Skin epidermis (tissue), 12 donors: ENCODE data around the gene CD36.

Experiments
- H3K27ac ChIP-seq, 21 experiments: fragments of 200-600 bp; sonication (generic) in 11 of 21; one replicate each; pipeline ENCODE4 v1.5.0; 2020; ENCODE audit warnings: mild to moderate bottlenecking in 3 of 21, inconsistent platforms in 2 of 21, moderate library complexity in 2 of 21
- H3K4me3 ChIP-seq, 7 experiments: fragments of 200-600 bp; sonication (generic) in 2 of 7; one replicate each; pipeline ENCODE4 v1.5.0; 2020; ENCODE audit warnings: inconsistent platforms in 2 of 7, mild to moderate bottlenecking in 2 of 7, moderate library complexity in 1 of 7

CD36 gene

GRCh38 chr7:80681272-80681885, 42.9 kb downstream of the CD36 start:
- no peak overlapping the region for H3K4me3 ChIP-seq
- H3K27ac ChIP-seq: no peak overlapping the region

- H3K4me3 ChIP-seq: no peak overlapping the region
- H3K27ac ChIP-seq: no peak overlapping the region
Observed at GRCh38 chr7:80682744-80683143, 44.3 kb downstream of the CD36 start.

GRCh38 chr7:80686576-80686975, 48.1 kb downstream of the CD36 start:
- H3K4me3 ChIP-seq: no peak overlapping the region

GRCh38 chr7:80699045-80699638, 60.7 kb downstream of the CD36 start:
- Histone ChIP-seq H3K27ac (no peak overlapping the region), H3K4me3 (no peak overlapping the region)

More at GRCh38 chr7:80686576-80686975, 48.1 kb downstream of the CD36 start:
- H3K27ac ChIP-seq: no peak overlapping the region

GRCh38 chr7:80699721-80700256, 61.3 kb downstream of the CD36 start:
- Histone ChIP-seq H3K27ac (no peak overlapping the region), H3K4me3 (no peak overlapping the region)

GRCh38 chr7:80703272-80703671, 64.8 kb downstream of the CD36 start:
- no peak overlapping the region for H3K4me3 ChIP-seq
- H3K27ac ChIP-seq: no peak overlapping the region

GRCh38 chr7:80705130-80705781, 66.8 kb downstream of the CD36 start:
- Histone ChIP-seq H3K27ac (no peak overlapping the region), H3K4me3 (no peak overlapping the region)

GRCh38 chr7:80707318-80707717, 68.9 kb downstream of the CD36 start:
- H3K27ac ChIP-seq: no peak overlapping the region
- no peak overlapping the region for H3K4me3 ChIP-seq

GRCh38 chr7:80708123-80708522, 69.7 kb downstream of the CD36 start:
- Histone ChIP-seq H3K27ac (no peak overlapping the region), H3K4me3 (no peak overlapping the region)

- Histone ChIP-seq H3K27ac (no peak overlapping the region), H3K4me3 (no peak overlapping the region)
Observed at GRCh38 chr7:80711531-80711930, 73.1 kb downstream of the CD36 start.

- no peak overlapping the region for H3K27ac ChIP-seq
Observed at GRCh38 chr7:80719261-80719660, 80.8 kb downstream of the CD36 start.

GRCh38 chr7:80720146-80720545, 81.7 kb downstream of the CD36 start:
- no peak overlapping the region for H3K4me3 ChIP-seq
- no peak overlapping the region for H3K27ac ChIP-seq

More at GRCh38 chr7:80719261-80719660, 80.8 kb downstream of the CD36 start:
- H3K4me3 ChIP-seq: no peak overlapping the region

- peak overlapping the region in 16 of 21 experiments; percentile 25 to 86 (median 62) for H3K27ac ChIP-seq
- no peak overlapping the region for H3K4me3 ChIP-seq
Observed at GRCh38 chr7:80721883-80722615, 83.6 kb downstream of the CD36 start.

- peak overlapping the region in 16 of 21 experiments; percentile 25 to 86 (median 62) for H3K27ac ChIP-seq
- no peak overlapping the region for H3K4me3 ChIP-seq
Observed at GRCh38 chr7:80722616-80723195, 84.3 kb downstream of the CD36 start.

- Histone ChIP-seq H3K27ac (peak overlapping the region in 6 of 21 experiments; percentile 19 to 65 (median 41)), H3K4me3 (no peak overlapping the region)
Observed at GRCh38 chr7:80724249-80724871, 85.9 kb downstream of the CD36 start.

GRCh38 chr7:80725181-80725611, 86.8 kb downstream of the CD36 start:
- H3K4me3 ChIP-seq: no peak overlapping the region

More at GRCh38 chr7:80725181-80725611, 86.8 kb downstream of the CD36 start:
- H3K27ac ChIP-seq: peak overlapping the region in 3 of 21 experiments; percentile 22 to 38 (median 28)
